Keratinocyte (primary cell): ENCODE measurements around the gene IFT81. TPM values are rescaled to one million over a fixed set of nuclear protein-coding genes. Genes with fewer than 3 reads are reported as not detected.
"Not testable (repeated sequence)": the region's sequence is repeated elsewhere in the genome, so short reads cannot be mapped to it uniquely, and the experiment has no call there.

Experiments used
- DNase-seq: peaks from one replicate; pipeline ENCODE4 v3.0.0-alpha.2; 2011; ENCODE audit warnings: low read depth, missing footprints, low spot score
- FAIRE-seq: peaks from 2 replicates; lab custom pipeline; 2011; peaks lifted over from hg19 to GRCh38; lab: Jason Lieb, UNC
- H2AFZ ChIP-seq: 2 replicates; pipeline ENCODE4 v1.6.0; 2012; ENCODE audit warnings: low read length, control low read depth, inconsistent platforms; ENCODE audit not compliant: control insufficient read depth
- H3K27ac ChIP-seq: 2 replicates; pipeline ENCODE4 v1.5.1; 2011; ENCODE audit warnings: low read length; ENCODE audit not compliant: control insufficient read depth, insufficient read depth
- H3K27me3 ChIP-seq: 3 replicates; pipeline ENCODE4 v1.6.0; 2011; ENCODE audit warnings: low read length; ENCODE audit not compliant: control insufficient read depth, insufficient read depth; ENCODE audit errors: extremely low read depth
- H3K36me3 ChIP-seq, 2 experiments: 2 replicates in 1 of 2; 3 replicates in 1 of 2; pipeline ENCODE4 v1.5.1; 2011; ENCODE audit warnings: low read length in 2 of 2, mild to moderate bottlenecking in 1 of 2; ENCODE audit not compliant: control insufficient read depth in 2 of 2, insufficient read depth in 2 of 2; ENCODE audit errors: extremely low read depth in 1 of 2
- H3K4me1 ChIP-seq: 3 replicates; pipeline ENCODE4 v1.5.1; 2011; ENCODE audit warnings: low read length; ENCODE audit not compliant: control insufficient read depth, insufficient read depth; ENCODE audit errors: extremely low read depth
- H3K4me2 ChIP-seq: 3 replicates; pipeline ENCODE4 v1.6.0; 2011; ENCODE audit warnings: low read depth, low read length; ENCODE audit not compliant: control insufficient read depth, insufficient read depth; ENCODE audit errors: extremely low read depth
- H3K4me3 ChIP-seq, 3 experiments: fragments of 200-600 bp in 1 of 3; sonication (generic) in 1 of 3; 2 replicates in 2 of 3; 3 replicates in 1 of 3; pipeline ENCODE4 v1.5.1; 2011 to 2016; ENCODE audit warnings: low read length in 3 of 3, mild to moderate bottlenecking in 3 of 3, control low read depth in 2 of 3, inconsistent platforms in 1 of 3, low read depth in 1 of 3, mixed read lengths in 1 of 3, mixed run types in 1 of 3, moderate library complexity in 1 of 3; ENCODE audit not compliant: control insufficient read depth in 2 of 3, insufficient read depth in 2 of 3; ENCODE audit errors: extremely low read depth in 1 of 3
- H3K79me2 ChIP-seq: 2 replicates; pipeline ENCODE4 v1.6.0; 2012; ENCODE audit warnings: low read length; ENCODE audit not compliant: control insufficient read depth, insufficient read depth
- H3K9ac ChIP-seq: 3 replicates; pipeline ENCODE4 v1.6.0; 2011; ENCODE audit warnings: low read length; ENCODE audit not compliant: control insufficient read depth, insufficient read depth; ENCODE audit errors: extremely low read depth
- H3K9me1 ChIP-seq: 3 replicates; pipeline ENCODE4 v1.6.0; 2011; ENCODE audit warnings: low read length; ENCODE audit not compliant: control insufficient read depth, insufficient read depth; ENCODE audit errors: extremely low read depth
- H3K9me3 ChIP-seq: 2 replicates; pipeline ENCODE4 v1.5.1; 2012; ENCODE audit warnings: low read depth, low read length; ENCODE audit not compliant: control insufficient read depth
- H4K20me1 ChIP-seq: 3 replicates; pipeline ENCODE4 v1.6.0; 2011; ENCODE audit warnings: low read length; ENCODE audit not compliant: control insufficient read depth, insufficient read depth; ENCODE audit errors: extremely low read depth
- EZH2 ChIP-seq: IDR thresholded peaks from one replicate; pipeline ENCODE4 v1.6.1; 2012; ENCODE audit warnings: inconsistent platforms, mild to moderate bottlenecking, low read length, moderate library complexity
- dilution Hi-C: fragments of 300-500 bp; cut with MboI; formaldehyde crosslinking; loops from one replicate; pipeline ENCODE4 v1.7.0; 2020; ENCODE audit warnings: low sequenced_read_pairs; ENCODE audit not compliant: extremely low pct_ligation_motif_present
- polyA plus RNA-seq, 5 experiments: library from polyadenylated mRNA; depleted of rRNA in 3 of 5; stranded (reverse) in 3 of 5; stranded (forward) in 1 of 5; unstranded in 1 of 5; fragments of >200 nt; gene quantifications; 1 replicate in 1 of 5; 2 replicates in 3 of 5; 3 replicates in 1 of 5; pipeline versions ENCODE4 v1.2.1 to v1.2.3, GENCODE V29; 2011 to 2012; ENCODE audit warnings: missing spikeins in 2 of 5, low read depth in 1 of 5, low replicate concordance in 1 of 5
- TF ChIP-seq, protein P1 (sequence below), 3 experiments: IDR thresholded peaks in 1 of 3; conservative IDR thresholded peaks in 1 of 3; optimal IDR thresholded peaks in 1 of 3; 2 replicates in 2 of 3; 3 replicates in 1 of 3; pipeline versions ENCODE3 to v1.5.1; 2011; ENCODE audit warnings: low read length in 3 of 3, mild to moderate bottlenecking in 3 of 3, moderate library complexity in 2 of 3, control low read depth in 1 of 3, inconsistent platforms in 1 of 3; ENCODE audit not compliant: insufficient read depth in 2 of 3; ENCODE audit errors: extremely low read depth in 1 of 3

The IFT81 gene
- polyA plus RNA-seq, 1 donor (not counting 4 experiments of a cell fraction or from before 2014, with no cell fraction given) = 8.9 TPM

DNA sequence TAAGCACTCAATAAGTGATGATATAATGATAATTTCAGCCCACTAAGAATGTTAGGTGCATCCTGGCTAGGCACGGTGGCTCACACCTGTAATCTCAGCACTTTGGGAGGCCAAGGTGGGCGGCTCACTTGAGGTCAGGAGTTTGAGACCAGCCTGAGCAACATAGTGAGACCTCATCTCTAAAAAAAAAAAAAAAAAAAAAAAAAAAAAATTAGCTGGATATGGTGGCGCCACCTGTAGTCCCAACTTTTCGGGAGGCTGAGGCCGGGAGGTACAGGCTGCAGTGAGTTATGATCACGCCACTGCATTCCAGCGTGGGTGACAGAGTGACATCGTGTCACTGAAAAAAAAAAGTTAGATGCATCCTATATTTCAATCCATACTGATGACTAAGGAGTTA, 6.9 kb upstream of the IFT81 start:
- H3K27ac ChIP-seq, H3K4me3 ChIP-seq, H3K9ac ChIP-seq, H3K27me3 ChIP-seq, H3K9me1 ChIP-seq, dilution Hi-C loops, H3K36me3 ChIP-seq, H2AFZ ChIP-seq, H4K20me1 ChIP-seq, H3K4me1 ChIP-seq, DNase-seq, H3K79me2 ChIP-seq, H3K9me3 ChIP-seq, FAIRE-seq, H3K4me2 ChIP-seq: not testable (repeated sequence)
- TF ChIP-seq, protein P1, sequence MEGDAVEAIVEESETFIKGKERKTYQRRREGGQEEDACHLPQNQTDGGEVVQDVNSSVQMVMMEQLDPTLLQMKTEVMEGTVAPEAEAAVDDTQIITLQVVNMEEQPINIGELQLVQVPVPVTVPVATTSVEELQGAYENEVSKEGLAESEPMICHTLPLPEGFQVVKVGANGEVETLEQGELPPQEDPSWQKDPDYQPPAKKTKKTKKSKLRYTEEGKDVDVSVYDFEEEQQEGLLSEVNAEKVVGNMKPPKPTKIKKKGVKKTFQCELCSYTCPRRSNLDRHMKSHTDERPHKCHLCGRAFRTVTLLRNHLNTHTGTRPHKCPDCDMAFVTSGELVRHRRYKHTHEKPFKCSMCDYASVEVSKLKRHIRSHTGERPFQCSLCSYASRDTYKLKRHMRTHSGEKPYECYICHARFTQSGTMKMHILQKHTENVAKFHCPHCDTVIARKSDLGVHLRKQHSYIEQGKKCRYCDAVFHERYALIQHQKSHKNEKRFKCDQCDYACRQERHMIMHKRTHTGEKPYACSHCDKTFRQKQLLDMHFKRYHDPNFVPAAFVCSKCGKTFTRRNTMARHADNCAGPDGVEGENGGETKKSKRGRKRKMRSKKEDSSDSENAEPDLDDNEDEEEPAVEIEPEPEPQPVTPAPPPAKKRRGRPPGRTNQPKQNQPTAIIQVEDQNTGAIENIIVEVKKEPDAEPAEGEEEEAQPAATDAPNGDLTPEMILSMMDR (optimal IDR thresholded peaks at IDR 0.05 in 1 of 3, IDR thresholded peaks at IDR 0.05 in 1 of 3, conservative IDR thresholded peaks at IDR 0.05 in 1 of 3; ENCODE audit: extremely low read depth in 1 of 3, insufficient read depth in 2 of 3, low read length in 3 of 3) = peak in 1 of 3 experiments; percentile 27

DNA sequence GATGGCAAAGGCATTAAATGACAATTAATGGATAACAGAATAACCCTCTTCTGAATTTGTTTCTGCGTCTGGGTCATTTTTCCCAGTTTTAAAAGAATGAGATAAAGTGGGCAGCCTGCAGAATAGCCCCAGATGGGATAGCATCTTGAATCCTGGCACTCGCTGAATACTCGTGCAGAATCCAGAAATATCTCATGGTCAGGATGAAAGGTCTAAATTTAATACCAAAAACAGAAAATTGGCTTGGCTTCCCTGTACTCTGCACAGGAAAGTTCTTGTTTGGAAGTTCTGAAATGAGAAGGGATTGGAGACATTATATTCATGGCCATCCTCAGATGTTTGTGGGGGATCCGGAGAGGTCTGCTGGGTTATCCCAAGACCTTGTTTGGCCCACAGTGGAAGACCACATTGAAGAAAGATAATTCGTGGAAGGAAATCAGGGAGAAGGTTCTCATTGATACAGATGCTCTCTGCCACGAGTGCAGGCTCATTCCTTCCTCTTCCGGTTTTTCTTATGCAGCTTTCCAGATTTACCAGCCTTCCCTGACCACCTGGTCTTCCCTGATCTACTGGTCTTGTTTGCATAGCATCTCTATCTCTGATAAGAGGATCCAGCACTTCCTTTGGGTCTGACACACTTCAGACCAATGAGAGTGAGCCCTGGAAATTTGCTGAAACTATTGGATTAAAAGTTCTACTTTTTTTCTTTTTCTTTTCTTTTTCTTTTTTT, 6.0 kb upstream of the IFT81 start:
- Histone ChIP-seq H3K36me3 (no peaks in the 10 kb centered on the region), H3K9me1 (no peaks in the 10 kb centered on the region), H3K4me2 (no peak overlapping the region), H3K79me2 (no peaks in the 10 kb centered on the region), H3K9ac (no peak overlapping the region), H3K27me3 (no peaks in the 10 kb centered on the region), H3K27ac (no peak overlapping the region), H3K4me1 (no peaks in the 10 kb centered on the region), H4K20me1 (no peaks in the 10 kb centered on the region), H3K4me3 (no peak overlapping the region), H2AFZ (peak overlapping the region; percentile 16), H3K9me3 (no peaks in the 10 kb centered on the region)
- dilution Hi-C loops = no loop called here
- no peak for DNase-seq
- TF ChIP-seq, protein P1 (optimal IDR thresholded peaks at IDR 0.05 in 1 of 3, IDR thresholded peaks at IDR 0.05 in 1 of 3, conservative IDR thresholded peaks at IDR 0.05 in 1 of 3; ENCODE audit: extremely low read depth in 1 of 3, insufficient read depth in 2 of 3, low read length in 3 of 3) = no peak
- no peak for TF ChIP-seq EZH2
- FAIRE-seq = no peak
